22Rv1 (cell line): ENCODE measurements around the gene MRGPRD.

Experiments used
- ZFX ChIP-seq: fragments of 450-650 bp; IDR thresholded peaks from 2 replicates; pipeline ENCODE4 v1.6.1; 2017; ENCODE audit warnings: antibody characterized with exemption, borderline replicate concordance
- TF ChIP-seq, protein P1 (sequence below): fragments of 450-650 bp; IDR thresholded peaks from 2 replicates; pipeline ENCODE4 v1.5.1; 2017; ENCODE audit warnings: mild to moderate bottlenecking

DNA sequence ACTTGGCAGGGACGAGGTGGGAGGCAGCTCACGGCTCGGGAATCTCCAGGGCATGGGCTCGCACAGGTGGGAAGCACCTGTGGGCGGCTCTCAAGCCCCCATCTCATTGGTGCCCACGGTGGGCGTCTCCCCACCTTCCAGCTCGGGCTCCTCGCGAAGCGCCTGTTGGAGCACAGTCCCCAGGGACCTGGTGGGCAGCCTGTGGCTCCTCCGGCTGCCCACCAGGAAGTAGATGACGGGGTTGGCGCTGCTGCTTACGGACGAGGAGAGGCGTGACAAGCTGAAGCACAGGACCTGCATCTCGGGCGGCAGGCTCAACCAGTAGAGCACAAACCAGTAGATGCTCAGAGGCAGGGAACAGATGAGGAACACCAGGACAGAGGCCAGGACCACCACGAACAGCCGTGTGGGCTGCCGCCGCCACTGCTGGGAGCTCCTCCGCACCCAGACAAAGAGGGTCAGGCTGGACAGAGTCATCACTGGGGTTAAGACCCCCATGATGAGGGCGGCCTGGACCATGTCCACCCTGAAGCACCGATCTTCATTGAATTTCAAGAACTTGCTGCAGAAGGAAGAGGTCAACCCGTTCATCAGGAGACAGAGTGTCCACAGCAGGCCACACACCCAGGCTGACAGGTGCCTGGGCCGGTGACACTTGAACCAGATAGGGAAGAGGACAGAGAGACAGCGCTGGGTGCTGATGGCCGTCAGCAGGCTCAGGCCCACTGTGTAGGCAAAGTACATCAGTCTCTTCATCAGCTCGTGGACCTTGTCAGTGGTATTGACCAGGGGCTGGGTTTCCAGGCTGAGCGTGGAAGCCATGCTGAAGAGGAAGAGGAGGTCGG, 633 bp downstream of the MRGPRD start:
- TF ChIP-seq, protein P1, sequence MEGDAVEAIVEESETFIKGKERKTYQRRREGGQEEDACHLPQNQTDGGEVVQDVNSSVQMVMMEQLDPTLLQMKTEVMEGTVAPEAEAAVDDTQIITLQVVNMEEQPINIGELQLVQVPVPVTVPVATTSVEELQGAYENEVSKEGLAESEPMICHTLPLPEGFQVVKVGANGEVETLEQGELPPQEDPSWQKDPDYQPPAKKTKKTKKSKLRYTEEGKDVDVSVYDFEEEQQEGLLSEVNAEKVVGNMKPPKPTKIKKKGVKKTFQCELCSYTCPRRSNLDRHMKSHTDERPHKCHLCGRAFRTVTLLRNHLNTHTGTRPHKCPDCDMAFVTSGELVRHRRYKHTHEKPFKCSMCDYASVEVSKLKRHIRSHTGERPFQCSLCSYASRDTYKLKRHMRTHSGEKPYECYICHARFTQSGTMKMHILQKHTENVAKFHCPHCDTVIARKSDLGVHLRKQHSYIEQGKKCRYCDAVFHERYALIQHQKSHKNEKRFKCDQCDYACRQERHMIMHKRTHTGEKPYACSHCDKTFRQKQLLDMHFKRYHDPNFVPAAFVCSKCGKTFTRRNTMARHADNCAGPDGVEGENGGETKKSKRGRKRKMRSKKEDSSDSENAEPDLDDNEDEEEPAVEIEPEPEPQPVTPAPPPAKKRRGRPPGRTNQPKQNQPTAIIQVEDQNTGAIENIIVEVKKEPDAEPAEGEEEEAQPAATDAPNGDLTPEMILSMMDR = no peak
- TF ChIP-seq ZFX = no peak
